Natural killer cell (primary cell): ENCODE results near the gene LIG3. TPM values are rescaled to one million over a fixed set of nuclear protein-coding genes. Genes with fewer than 3 reads are reported as not detected.

Source experiments
- ATAC-seq, 3 donors: fragments of 150-1000 bp in 2 of 3; fragments of 200-7000 bp in 1 of 3; cut with Tn5 transposase; 1 replicate in 1 of 3; 2 replicates in 2 of 3; pipeline ENCODE4 v1.10.0; 2021; ENCODE audit warnings: mild to moderate bottlenecking in 2 of 3, moderate library complexity in 2 of 3
- DNase-seq, 2 donors: peaks; one replicate each; pipeline versions ENCODE4 v3.0.0 to v3.0.0-alpha.2; 2013 to 2021; ENCODE audit warnings: mixed read lengths in 1 of 2
- H3K27ac ChIP-seq: one replicate; pipeline ENCODE4 v1.5.1; 2013; ENCODE audit warnings: mild to moderate bottlenecking, low read length
- H3K27me3 ChIP-seq: one replicate; pipeline ENCODE4 v1.6.1; 2013; ENCODE audit warnings: low read length; ENCODE audit not compliant: control insufficient read depth, insufficient read depth
- H3K36me3 ChIP-seq: one replicate; pipeline ENCODE4 v1.6.1; 2013; ENCODE audit warnings: low read length; ENCODE audit not compliant: control insufficient read depth, insufficient read depth
- H3K4me1 ChIP-seq: one replicate; pipeline ENCODE4 v1.6.1; 2013; ENCODE audit warnings: low read length; ENCODE audit not compliant: control insufficient read depth, insufficient read depth
- H3K4me3 ChIP-seq: one replicate; pipeline ENCODE4 v1.5.1; 2013; ENCODE audit warnings: low read length
- H3K9me3 ChIP-seq: one replicate; pipeline ENCODE4 v1.6.1; 2013; ENCODE audit warnings: low read length; ENCODE audit not compliant: control insufficient read depth, insufficient read depth
- H3K27ac Mint-ChIP-seq, 2 donors: one replicate each; pipeline ENCODE4 v1.8.0; 2022; ENCODE audit warnings: mild to moderate bottlenecking in 2 of 2, mixed read lengths in 2 of 2, moderate library complexity in 1 of 2
- H3K27me3 Mint-ChIP-seq, 2 donors: one replicate each; pipeline ENCODE4 v1.8.0; 2022; ENCODE audit warnings: low read depth in 2 of 2, mixed read lengths in 2 of 2
- H3K36me3 Mint-ChIP-seq: one replicate; pipeline ENCODE4 v1.8.0; 2022; ENCODE audit warnings: mixed read lengths
- H3K4me1 Mint-ChIP-seq, 2 donors: one replicate each; pipeline ENCODE4 v1.8.0; 2022; ENCODE audit warnings: mixed read lengths in 2 of 2
- H3K4me3 Mint-ChIP-seq: one replicate; pipeline ENCODE4 v1.8.0; 2022; ENCODE audit warnings: mild to moderate bottlenecking, moderate library complexity, mixed read lengths
- H3K9me3 Mint-ChIP-seq, 2 donors: one replicate each; pipeline ENCODE4 v1.8.0; 2022; ENCODE audit warnings: mixed read lengths in 2 of 2
- WGBS: methylation state at CpG from one replicate; pipeline ENCODE4 v1.1.7; 2013; ENCODE audit warnings: missing lambda C conversion rate; ENCODE audit not compliant: insufficient coverage; 5-methylcytosine and 5-hydroxymethylcytosine counted together
- intact Hi-C: fragments of 100-400 bp; cut with micrococcal nuclease; formaldehyde crosslinking; loops from one replicate; pipeline ENCODE4 v1.14.2; 2022
- total RNA-seq, 4 donors: library from RNA; stranded (reverse); fragments of 120-200 nt in 1 of 4; gene quantifications; one replicate each; pipeline versions ENCODE4 v1.2.3 to v1.2.4, GENCODE V29; 2013 to 2022
- TF ChIP-seq, protein P1 (sequence below): fragments of 200-600 bp; IDR thresholded peaks from one replicate; pipeline ENCODE4 v1.8.0; 2022; ENCODE audit warnings: antibody characterized with exemption

The LIG3 gene
- total RNA-seq, 3 donors from 2014 or later (not counting 1 experiment from before 2014, with no cell fraction given), result 70.2 to 83.7 (median 72.0) TPM

DNA sequence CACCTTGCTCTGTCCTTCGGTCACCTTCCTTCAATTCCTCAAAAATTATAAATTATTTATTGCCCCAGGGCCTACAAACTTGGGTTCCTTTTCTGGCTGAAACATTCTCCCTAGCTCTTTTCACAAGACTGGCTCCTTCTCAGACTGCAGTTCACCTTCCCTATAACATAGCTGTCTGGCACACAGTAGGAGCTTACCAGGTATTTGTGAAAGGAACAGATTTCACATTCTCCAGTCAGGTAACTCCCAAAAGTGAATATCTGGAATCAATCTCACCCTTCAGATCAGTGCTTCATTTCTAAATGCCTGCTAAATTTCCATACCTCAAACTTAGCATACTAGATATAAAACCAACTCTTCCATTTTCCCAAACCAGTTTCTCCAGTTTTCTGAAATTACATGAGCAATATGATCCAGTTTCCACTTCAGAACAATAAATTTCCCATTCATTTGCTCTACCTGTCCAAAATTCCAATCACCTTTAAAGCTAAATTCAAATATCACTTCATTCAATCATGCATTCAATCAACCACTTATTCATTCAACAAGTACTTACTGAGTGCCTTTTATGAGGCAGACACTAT is 77.1 kb downstream of the LIG3 start:
- H3K27me3 Mint-ChIP-seq, result no peaks in the 10 kb centered on the region
- TF ChIP-seq, protein P1, sequence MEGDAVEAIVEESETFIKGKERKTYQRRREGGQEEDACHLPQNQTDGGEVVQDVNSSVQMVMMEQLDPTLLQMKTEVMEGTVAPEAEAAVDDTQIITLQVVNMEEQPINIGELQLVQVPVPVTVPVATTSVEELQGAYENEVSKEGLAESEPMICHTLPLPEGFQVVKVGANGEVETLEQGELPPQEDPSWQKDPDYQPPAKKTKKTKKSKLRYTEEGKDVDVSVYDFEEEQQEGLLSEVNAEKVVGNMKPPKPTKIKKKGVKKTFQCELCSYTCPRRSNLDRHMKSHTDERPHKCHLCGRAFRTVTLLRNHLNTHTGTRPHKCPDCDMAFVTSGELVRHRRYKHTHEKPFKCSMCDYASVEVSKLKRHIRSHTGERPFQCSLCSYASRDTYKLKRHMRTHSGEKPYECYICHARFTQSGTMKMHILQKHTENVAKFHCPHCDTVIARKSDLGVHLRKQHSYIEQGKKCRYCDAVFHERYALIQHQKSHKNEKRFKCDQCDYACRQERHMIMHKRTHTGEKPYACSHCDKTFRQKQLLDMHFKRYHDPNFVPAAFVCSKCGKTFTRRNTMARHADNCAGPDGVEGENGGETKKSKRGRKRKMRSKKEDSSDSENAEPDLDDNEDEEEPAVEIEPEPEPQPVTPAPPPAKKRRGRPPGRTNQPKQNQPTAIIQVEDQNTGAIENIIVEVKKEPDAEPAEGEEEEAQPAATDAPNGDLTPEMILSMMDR, result no peak
- no peaks in the 10 kb centered on the region for H3K27me3 ChIP-seq
- WGBS, result 90% methylated on average over 1 of the region's 1 CpG
- H3K4me3 ChIP-seq, result no peak overlapping the region
- intact Hi-C loops, result no loop called here
- H3K27ac Mint-ChIP-seq, result peak overlapping the region; percentile 2 to 31
- peaks cover 11% of the 10 kb centered on the region for H3K36me3 Mint-ChIP-seq
- no peaks in the 10 kb centered on the region for H3K9me3 ChIP-seq
- no peak for DNase-seq
- peaks cover 4% of the 10 kb centered on the region for H3K36me3 ChIP-seq
- no peaks in the 10 kb centered on the region for H3K9me3 Mint-ChIP-seq
- H3K27ac ChIP-seq, result no peak overlapping the region
- peaks cover 5% of the 10 kb centered on the region for H3K4me1 ChIP-seq
- H3K4me3 Mint-ChIP-seq, result no peak overlapping the region
- no peak for ATAC-seq
- peaks cover 37 to 58% of the 10 kb centered on the region in 2 donors for H3K4me1 Mint-ChIP-seq

Other genes with a start within 250 kb of the LIG3 start
- 1 to 10 TPM; 4.1 to 4.7 (median 4.3) TPM for gene CCT6B, start 19.1 kb upstream of the LIG3 start, total RNA-seq
- gene ZNF830, start 19.0 kb upstream of the LIG3 start, total RNA-seq, result 10 to 100 TPM; 33.2 to 44.4 (median 34.3) TPM
- gene RFFL, start 83.2 kb downstream of the LIG3 start, total RNA-seq, result 10 to 100 TPM; 50.0 to 86.6 (median 75.9) TPM
- gene RAD51D, start 139.3 kb downstream of the LIG3 start, total RNA-seq, result 10 to 100 TPM; 15.4 to 27.0 (median 22.7) TPM
- not detected for gene FNDC8, start 141.1 kb downstream of the LIG3 start, total RNA-seq
- 1 to 10 TPM; 4.0 to 7.9 (median 6.1) TPM for gene NLE1, start 161.8 kb downstream of the LIG3 start, total RNA-seq
- 1 to 10 TPM in 2 of 3 donors, under 1 TPM in 1; 0.78 to 1.4 (median 1.2) TPM for gene UNC45B, start 167.3 kb downstream of the LIG3 start, total RNA-seq
- not detected for gene SLC35G3, start 213.9 kb downstream of the LIG3 start, total RNA-seq